Umbilical cord (tissue), 2 donors: Measurements from ENCODE around the gene TEX44. TPM values are rescaled to one million over a fixed set of nuclear protein-coding genes. Genes with fewer than 3 reads are reported as not detected.
"Not testable (repeated sequence)": the region's sequence is repeated elsewhere in the genome, so short reads cannot be mapped to it uniquely, and the experiment has no call there.

ENCODE experiments used
- DNase-seq: peaks from one replicate; pipeline ENCODE4 v3.0.0-alpha.2; 2015; ENCODE audit warnings: low spot score
- total RNA-seq: library from RNA; depleted of rRNA; stranded (reverse); fragments of >200 nt; gene quantifications from one replicate; pipeline ENCODE4 v1.2.3, GENCODE V29; 2014; ENCODE audit warnings: low replicate concordance; ENCODE audit not compliant: insufficient read depth

TEX44 gene
- 0.48 TPM for total RNA-seq

DNA sequence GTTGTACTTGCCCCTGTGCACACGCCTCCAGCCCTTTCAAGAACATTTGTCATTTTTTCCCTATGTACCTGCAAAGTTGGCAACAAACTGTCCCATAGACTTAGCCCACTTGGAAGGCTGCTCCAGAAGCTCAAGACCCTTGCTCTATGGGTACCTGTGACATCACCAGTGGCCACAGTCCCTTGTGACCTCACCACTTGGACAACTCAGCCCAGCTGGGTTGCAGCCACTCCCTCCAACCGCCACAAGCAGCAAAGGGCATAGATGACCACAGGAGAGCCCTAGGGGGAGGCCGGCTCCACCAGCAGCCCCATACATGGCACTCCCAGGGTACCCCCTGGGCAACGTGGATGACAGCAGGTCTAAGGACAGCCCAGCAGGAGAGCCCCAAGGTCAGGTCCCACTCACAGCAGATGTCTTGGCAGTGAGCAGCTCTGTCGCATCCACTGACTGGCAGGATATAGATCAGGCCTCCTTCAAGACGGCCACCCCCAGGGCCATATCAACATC, at the start of gene TEX44:
TSS of gene TEX44 (plus strand) at position 229 of the 510 bp plus-strand sequence. CDS start at position 317, 88 bp downstream.
- no peak for DNase-seq

DNA sequence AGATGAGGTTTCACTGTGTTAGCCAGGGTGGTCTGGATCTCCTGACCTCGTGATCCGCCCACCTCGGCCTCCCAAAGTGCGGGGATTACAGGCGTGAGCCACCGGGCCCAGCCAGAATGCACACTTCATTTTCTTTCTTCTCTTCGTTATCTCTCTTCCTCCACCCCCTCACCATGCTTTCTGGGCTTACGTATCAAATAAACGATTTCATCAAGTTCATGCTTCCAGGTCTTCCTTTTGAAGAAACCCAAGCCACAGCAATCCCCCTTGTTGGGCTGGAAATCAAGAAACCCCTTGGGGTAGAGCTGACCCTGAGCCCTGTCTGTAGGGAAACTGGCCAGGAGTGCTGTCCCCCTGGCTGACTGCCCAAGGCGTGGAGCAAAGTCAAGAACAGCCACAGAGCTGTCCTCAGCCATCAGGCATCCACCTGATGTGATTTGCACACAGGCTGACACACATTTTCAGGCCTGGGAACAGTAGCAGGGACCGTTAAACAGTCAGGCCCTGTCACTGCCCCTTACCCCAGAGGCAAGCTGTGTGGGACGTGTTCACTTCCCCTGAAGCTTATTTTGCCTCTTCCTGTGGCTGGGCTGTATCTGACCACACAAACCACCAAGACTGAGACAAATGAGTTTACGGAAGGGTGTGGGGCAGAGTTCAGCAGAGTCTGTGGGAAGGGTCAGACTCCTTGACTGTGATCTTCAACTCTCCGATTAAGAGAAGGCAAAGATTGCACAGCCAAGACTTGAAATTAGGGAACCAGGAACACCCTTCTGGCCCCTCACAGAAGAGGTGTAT, 47.4 kb upstream of the TEX44 start:
- DNase-seq = peak; percentile 45

GRCh38 chr2:231546014-231546715, 46.5 kb upstream of the TEX44 start:
- DNase-seq = no peak

GRCh38 chr2:231547315-231548110, 45.2 kb upstream of the TEX44 start:
- no peak for DNase-seq

- DNase-seq = no peak
Measured at GRCh38 chr2:231548752-231549151, 43.9 kb upstream of the TEX44 start.

DNA sequence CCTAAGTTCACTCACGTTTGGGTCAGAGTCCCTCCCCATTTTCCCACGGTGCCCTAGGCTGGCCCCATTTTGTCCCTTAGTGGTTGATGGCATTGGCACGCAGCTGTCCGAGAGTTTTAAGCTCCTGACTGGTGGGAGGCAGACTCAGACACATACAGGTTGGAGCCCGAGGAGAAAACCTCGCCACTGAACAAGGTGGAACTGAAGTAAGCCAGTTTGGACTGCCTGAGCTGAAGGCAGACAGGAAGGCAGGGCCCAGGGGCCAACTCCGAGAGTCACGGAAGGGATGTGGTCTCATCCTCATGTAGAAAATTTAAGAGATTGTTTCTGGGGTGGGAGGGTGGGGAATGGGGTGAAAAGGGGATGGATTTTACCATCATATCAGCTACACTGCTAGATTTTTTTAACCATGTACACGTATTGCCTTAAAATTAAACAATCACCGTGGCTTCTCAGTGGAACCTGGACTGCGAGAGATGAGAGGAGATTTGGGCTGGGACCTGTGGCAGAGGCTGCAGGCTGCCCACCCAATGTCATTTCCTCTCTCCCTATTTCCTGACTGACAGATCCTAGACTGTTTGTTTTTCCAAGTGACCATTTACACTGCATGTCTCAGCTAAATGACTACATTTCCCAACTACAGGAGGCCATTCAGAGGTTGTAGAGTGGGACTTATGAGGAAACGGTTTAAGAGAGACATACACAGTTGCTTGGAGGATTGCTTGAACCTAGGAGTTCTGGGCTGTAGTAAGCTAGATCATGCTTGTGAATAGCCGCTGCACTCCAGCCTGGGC, 43.0 kb upstream of the TEX44 start:
- DNase-seq = no peak

GRCh38 chr2:231552752-231553151, 39.9 kb upstream of the TEX44 start:
- no peak for DNase-seq

- no peak for DNase-seq
Measured at GRCh38 chr2:231554327-231554726, 38.3 kb upstream of the TEX44 start.

GRCh38 chr2:231554748-231555545, 37.7 kb upstream of the TEX44 start:
- DNase-seq = peak; percentile 72

GRCh38 chr2:231556496-231556895, 36.2 kb upstream of the TEX44 start:
- not testable (repeated sequence) for DNase-seq

DNA sequence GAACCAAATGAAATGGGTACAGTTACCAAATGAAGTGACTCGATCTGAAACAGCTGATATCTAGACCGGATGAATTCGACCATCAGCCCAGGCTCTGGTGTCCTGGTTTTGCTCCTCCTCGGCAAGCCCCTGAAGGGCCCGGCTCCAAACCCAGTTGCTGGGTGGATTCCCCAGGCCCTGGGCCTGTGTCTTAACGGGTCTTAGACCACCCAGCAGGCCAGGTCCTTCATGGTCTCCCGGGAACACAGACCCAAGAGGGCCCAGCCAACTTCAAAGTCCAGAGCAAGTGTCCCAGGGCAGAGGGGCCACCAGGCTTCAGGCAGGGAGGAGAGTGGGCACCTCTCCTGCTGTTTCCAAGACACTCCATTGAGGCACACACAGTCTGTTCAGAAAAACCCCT, 35.7 kb upstream of the TEX44 start:
- DNase-seq = no peak

- peak; percentile 89 for DNase-seq
Measured at GRCh38 chr2:231557571-231558217, 35.0 kb upstream of the TEX44 start.

GRCh38 chr2:231563378-231563961, 29.2 kb upstream of the TEX44 start:
- peak; percentile 73 for DNase-seq

DNA sequence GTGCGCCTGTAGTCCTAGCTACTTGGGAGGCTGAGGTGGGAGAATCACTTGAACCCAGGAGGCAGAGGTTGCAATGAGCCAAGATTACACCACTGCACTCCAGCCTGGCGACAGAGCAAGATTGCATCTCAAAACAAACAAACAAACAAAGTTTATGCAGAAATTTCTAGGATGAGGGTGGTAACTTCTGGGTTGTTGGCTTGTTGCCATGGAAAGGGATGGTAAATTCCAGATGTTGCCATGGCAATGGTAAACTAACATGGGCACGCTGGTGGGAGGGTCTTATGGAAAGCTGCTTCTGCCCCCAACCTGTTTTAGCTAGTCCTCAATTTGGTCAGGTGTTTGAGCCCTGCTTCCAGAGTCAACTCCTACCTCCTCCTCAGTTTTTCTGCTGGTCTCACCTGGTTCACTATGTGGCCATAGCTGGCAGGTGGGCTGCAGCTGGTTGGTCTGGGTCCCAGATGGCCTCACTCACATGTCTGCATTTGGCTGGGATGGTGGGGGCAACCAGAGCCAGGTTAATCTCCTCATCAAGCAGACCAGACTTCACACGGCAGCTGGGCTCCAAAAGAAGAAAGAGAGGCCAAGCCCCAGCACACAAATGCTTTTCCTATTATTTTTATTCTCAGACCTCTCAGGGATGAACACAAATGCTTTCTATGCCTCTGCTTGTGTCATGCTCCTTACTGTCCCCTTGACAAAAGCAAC, 26.6 kb upstream of the TEX44 start:
- DNase-seq = no peak

DNA sequence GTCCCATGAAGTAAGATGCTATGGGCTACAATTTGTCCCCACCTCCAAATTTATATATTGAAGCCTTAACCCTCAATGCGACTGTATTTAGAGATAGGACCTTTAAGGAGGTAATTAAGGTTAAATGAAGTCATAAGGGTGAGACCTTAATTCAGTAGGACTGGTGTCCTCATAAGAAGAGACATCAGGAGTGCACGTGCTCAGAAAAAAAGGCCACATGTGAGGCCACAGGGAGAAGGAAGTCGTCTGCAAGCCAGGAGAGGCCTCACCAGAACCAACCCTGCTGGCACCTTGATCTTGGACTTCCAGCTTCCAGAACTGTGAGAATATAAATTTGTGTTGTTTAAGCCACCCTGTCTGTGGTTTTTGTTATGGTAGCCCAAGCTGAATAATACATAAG, 25.5 kb upstream of the TEX44 start:
- DNase-seq = no peak

- DNase-seq = no peak
Measured at GRCh38 chr2:231568098-231568784, 24.4 kb upstream of the TEX44 start.

- no peak for DNase-seq
Measured at GRCh38 chr2:231568785-231569435, 23.8 kb upstream of the TEX44 start.
